Measurements from ENCODE around the gene MACROD2. TPM values are rescaled to one million over a fixed set of nuclear protein-coding genes. Genes with fewer than 3 reads are reported as not detected.

The MACROD2 gene
- total RNA-seq, 1 donor: 1.3 TPM

DNA sequence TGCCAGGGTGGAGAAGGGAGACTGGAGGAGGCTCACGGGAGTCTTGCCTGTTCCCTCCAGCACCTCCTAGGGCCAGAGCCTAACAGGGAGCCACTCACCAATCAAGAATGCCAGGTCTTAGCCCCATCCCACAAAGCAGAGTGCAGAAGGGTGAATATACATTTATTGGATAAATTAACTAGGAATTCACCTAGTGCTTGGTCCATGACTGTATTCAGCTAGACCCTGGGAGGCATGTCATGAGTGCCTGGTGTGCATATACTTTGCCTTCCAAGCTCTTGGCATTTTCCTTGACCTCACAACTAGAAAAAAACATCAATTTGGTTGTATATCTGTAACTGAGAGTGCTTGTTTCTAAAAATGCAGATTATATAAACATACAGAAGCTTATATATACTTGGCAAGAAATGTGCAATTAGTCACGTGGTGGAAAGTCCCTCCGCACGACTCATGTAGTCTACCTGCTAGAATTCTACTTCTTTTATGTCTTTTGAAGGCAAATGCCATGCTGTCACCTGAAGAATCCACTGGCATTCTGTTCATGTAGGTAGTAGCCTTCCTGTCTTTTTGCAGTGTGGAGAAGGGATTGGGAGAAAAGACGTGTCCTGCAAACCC lies 1586.9 kb downstream of the MACROD2 start:
- no peak for DNase-seq (ENCODE audit: low read depth)
- TF ChIP-seq, protein P1, sequence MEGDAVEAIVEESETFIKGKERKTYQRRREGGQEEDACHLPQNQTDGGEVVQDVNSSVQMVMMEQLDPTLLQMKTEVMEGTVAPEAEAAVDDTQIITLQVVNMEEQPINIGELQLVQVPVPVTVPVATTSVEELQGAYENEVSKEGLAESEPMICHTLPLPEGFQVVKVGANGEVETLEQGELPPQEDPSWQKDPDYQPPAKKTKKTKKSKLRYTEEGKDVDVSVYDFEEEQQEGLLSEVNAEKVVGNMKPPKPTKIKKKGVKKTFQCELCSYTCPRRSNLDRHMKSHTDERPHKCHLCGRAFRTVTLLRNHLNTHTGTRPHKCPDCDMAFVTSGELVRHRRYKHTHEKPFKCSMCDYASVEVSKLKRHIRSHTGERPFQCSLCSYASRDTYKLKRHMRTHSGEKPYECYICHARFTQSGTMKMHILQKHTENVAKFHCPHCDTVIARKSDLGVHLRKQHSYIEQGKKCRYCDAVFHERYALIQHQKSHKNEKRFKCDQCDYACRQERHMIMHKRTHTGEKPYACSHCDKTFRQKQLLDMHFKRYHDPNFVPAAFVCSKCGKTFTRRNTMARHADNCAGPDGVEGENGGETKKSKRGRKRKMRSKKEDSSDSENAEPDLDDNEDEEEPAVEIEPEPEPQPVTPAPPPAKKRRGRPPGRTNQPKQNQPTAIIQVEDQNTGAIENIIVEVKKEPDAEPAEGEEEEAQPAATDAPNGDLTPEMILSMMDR (IDR thresholded peaks at IDR 0.05; ENCODE audit: insufficient read depth, low read length): no peak
- no peak overlapping the region for H3K4me3 ChIP-seq (ENCODE audit: low read depth, low read length)

DNA sequence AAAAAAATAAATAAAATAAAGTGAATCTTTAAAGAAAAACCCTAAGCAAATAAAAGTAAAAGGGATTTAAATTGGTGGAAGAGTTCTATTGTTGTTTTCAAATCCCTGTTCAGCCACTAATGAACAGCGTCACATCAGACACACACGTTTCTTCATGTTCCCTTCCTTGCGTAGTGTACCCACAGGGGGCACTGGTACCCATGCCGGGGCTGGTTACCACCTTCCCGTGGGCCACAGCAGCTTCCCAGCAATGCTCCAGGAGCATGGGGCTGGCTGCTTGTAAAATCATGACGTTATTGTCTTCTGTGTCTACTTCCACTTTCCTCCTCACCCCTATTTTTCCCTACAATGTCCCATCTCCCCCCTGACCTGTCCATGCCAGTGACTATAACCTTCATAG lies 1589.2 kb downstream of the MACROD2 start:
- no peak for DNase-seq (ENCODE audit: low read depth)
- no peak overlapping the region for H3K4me3 ChIP-seq (ENCODE audit: low read depth, low read length)
- TF ChIP-seq, protein P1 (IDR thresholded peaks at IDR 0.05; ENCODE audit: insufficient read depth, low read length): no peak

DNA sequence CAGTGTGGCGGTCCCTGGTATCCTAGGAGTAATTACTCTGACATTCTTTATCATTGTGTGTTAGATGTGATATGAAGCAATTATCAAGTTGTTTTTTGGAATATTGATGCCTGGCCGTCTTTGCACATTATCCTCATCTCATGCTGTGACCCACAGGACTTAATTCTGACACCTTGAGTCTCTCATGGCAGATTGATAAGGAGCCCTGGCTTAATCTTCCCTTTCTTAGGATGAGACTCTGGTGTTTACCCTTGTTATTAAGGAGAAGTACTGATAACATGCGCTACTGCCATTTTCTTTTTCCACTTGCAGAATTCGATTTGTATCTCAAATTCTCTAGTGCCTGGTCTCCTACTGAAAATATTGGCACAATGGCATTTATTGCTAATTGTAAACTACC lies 1597.8 kb downstream of the MACROD2 start:
- no peak for DNase-seq (ENCODE audit: low read depth)
- no peak overlapping the region for H3K4me3 ChIP-seq (ENCODE audit: low read depth, low read length)
- TF ChIP-seq, protein P1 (IDR thresholded peaks at IDR 0.05; ENCODE audit: insufficient read depth, low read length): no peak

DNA sequence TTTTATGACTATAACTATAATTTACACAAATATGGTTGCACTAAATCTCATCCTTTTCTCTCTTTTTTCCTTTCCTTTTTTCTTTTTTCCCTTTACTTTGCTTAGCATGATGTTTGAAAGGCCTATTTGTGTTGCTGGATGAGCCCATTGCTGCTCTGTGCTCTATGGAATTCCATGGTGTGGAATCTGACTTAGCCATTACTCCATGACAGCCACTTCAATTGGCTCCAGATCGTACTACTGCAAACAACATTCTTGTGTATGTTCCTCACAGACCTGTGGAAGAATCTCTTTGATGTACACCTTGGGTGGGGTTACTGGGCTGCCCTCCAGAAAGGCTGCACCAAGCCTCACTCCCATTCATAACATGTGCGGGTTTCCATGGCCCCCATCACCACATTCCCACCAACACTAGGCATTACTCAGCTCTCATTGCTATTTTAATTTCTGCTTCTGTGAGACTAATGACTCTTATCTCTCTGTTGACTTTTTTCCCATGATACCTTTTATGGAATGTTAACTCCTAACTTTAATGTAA lies 1598.9 kb downstream of the MACROD2 start:
- TF ChIP-seq, protein P1 (IDR thresholded peaks at IDR 0.05; ENCODE audit: insufficient read depth, low read length): no peak

DNA sequence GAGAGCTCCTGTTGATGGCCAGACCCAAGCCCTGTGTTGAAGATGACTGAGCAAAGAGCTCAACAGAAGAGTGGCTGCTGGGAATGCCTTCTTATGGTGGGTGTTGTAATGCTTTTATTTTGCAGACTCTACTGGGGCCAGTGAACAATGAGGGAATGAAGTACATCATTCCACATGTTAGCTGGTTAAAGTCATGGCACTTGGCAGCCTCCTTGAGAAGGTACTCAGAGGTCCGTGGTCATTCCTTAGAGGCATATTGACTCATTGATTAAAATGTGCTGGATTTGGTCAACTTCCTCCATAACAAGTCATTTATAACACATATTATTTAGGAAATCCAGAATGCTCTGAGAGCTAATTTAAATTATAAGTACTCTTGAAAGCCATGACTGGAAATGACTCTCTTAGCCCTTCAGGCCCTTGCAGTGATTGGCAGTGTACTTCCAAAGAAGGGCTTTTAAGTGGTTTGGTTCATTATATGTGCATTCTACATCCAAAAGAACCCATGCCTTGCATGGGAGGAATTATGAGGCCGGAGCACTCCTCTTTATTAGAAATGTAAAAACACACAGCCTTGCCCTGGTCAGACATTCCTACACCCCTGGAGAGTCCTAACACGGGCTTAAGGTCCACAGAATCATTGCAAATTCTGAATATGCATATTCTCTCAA lies 1601.0 kb downstream of the MACROD2 start:
- H3K4me3 ChIP-seq (ENCODE audit: low read depth, low read length): no peak overlapping the region
- TF ChIP-seq, protein P1 (IDR thresholded peaks at IDR 0.05; ENCODE audit: insufficient read depth, low read length): no peak
- DNase-seq (ENCODE audit: low read depth): no peak

More for the DNA sequence above, 1598.9 kb downstream of the MACROD2 start:
- no peak overlapping the region for H3K4me3 ChIP-seq (ENCODE audit: low read depth, low read length)
- no peak for DNase-seq (ENCODE audit: low read depth)

DNA sequence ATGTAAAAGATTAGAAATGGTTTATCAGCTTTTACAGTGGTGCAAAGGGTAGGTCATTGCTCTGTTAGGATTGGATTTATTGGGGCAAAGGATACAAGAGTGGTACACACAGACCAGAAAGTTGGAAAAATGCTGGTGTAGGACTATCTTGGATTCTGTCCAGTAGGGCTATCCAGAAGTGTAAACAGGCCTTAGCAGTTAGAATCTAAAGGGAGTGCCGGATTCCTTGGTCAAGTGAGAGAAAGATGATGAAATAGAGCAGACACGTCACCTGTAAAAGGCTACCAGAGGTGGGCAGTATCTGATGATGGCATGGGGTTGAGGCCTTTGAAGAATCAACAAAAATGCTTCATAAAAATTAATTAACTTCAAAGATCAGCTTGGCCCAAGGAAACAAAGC lies 1602.0 kb downstream of the MACROD2 start:
- no peak for DNase-seq (ENCODE audit: low read depth)
- TF ChIP-seq, protein P1 (IDR thresholded peaks at IDR 0.05; ENCODE audit: insufficient read depth, low read length): no peak
- H3K4me3 ChIP-seq (ENCODE audit: low read depth, low read length): no peak overlapping the region
